Activated CD4-positive, CD25-positive, alpha-beta regulatory T cell treated with anti-CD3 and anti-CD28 coated beads, Interleukin-2, amount 50 U/mL, for 24 hours (primary cell): ENCODE measurements around the gene MDM1.

Experiments
- ATAC-seq, 2 donors: fragments of 150-1000 bp; cut with Tn5 transposase; one replicate each; pipeline ENCODE4 v1.10.0; 2021; ENCODE audit warnings: mild to moderate bottlenecking in 1 of 2, moderate library complexity in 1 of 2

Gene MDM1

GRCh38 chr12:68331869-68332727 is at the start of gene MDM1:
Gene MDM1 (minus strand): TSS chr12:68332362. CDS start chr12:68332245, 117 bp downstream.
- peak; percentile 98 to 99 for ATAC-seq

DNA sequence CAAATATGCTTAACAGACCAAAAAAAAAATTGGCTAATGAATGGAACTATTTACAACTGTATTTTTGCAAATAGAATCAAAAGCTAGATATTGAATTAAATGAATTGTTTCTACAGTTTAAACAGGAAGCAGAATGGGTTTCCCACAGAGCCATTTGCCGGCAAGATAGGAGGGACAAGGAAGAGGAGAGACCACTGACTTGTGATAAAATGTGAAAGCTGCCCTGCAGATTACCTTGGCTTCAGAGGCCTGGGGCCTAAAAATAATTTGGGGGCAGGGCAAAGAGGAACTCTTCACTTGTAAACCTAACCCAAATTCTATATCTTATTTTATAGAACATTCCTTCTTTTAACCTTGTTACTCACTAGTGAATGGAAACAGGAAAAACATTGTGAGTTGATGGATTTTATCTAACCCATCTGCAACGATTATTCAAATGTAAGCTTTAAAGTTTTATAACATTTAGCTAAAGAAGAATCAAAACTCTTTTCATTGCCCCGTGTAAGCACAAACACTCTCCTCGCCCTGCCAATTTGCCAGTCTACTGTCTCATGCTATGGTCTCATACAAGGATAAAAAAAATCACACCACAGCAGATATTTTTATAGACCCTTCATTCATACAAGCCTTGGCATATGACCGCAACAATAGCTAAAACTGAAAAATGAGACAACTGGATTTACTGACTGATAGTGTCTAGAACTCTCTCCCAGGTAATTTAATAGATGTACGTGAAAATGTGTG is 49.5 kb upstream of the MDM1 start:
- no peak for ATAC-seq

DNA sequence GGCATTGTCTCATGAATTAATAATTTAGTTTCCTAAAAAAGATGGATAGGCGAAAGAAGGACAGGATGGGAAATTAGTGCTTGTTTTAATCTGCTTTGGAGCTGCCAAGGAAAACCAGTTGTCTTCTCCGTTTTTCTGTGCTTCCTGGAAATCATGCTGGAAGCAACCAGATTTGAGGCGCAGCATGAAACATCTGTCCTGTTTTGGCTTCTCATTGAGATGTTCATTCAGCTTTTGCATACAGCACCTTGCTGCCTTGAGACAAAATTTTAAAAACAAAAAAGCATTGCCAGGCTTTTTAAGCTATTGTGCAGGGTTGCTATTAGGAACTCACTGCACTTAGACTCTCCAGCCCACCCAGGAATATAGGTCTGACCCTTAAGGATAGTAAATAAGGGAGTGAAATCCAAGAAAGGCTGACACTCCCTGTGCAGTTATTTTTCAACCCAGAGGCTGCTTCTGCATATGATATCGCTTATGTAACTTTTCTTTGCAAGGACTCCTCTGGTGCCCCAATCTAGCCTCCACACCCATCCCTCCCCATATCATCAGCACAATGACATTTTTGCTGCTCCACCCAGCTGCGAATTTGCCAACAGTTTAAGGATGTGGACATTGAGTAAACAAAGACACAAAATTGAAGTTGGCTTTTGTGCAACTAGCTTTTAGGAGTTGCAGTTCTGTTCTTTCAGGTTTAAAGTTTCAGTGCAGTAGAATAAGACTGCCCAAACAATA is 46.9 kb upstream of the MDM1 start:
- no peak for ATAC-seq

DNA sequence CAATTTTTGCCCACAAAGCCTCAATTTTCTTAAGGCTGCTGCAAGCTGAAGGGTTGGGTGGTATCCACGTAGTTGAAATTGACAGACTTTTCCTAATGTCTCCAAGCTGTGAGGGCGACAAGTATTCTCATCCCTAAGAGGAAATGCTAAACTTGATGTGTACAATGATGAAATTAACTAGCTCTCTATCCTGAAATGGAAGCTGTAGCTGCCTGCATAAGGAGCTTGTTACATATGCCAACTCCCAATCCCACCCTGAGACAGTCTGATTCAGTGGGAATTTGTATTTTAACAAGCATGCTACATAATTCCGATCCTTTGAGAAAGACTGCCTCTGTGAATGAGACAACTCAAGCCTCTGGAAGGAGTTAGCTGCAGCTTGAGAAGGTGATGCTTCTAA is 45.7 kb upstream of the MDM1 start:
- no peak for ATAC-seq

DNA sequence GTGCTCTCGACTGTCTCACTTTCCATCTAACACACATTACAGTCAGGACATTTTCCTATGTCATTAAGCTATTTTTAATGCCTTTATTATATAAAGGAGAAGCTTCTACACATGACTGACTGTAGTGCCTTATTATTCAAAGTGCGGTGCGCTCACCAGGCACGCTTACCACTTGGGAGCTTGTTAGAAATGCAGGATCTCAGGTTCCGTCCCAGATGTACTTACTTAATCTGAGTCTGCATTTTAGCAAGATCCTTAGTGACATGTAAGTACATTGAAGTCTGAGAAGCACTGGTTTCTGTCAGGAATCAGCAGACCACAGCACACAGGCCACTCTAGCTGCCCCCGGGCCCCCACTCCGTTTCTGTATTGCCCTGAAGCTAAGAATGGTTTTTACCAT is 44.7 kb upstream of the MDM1 start:
- no peak for ATAC-seq

- ATAC-seq, result no peak
These were observed 43.9 kb upstream of the MDM1 start for GRCh38 chr12:68375756-68376695.

GRCh38 chr12:68374307-68374982 is 42.3 kb upstream of the MDM1 start:
- ATAC-seq, result peak; percentile 95

DNA sequence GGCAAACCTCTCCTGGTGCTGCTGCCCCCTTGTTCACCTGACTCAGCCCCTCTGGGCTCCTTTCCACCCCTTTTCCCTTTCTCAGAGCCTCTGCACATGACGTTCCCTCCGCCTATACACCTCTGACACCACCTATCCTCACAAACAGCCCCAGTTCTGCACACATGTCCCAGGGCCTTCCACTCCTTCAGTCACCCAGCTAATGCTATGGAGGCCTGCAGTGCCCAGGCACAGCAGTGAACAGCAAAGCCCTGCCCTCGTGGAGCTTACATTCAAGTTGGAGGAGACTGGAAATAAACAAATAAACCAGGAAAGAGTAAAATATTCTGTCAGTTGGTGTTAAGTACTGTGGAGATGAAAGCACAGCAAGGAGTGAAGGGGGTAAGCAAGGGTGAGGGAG is 38.5 kb upstream of the MDM1 start:
- no peak for ATAC-seq

GRCh38 chr12:68370006-68370590 is 37.9 kb upstream of the MDM1 start:
- no peak for ATAC-seq

- no peak for ATAC-seq
These were observed 36.2 kb upstream of the MDM1 start for GRCh38 chr12:68368327-68368726.

DNA sequence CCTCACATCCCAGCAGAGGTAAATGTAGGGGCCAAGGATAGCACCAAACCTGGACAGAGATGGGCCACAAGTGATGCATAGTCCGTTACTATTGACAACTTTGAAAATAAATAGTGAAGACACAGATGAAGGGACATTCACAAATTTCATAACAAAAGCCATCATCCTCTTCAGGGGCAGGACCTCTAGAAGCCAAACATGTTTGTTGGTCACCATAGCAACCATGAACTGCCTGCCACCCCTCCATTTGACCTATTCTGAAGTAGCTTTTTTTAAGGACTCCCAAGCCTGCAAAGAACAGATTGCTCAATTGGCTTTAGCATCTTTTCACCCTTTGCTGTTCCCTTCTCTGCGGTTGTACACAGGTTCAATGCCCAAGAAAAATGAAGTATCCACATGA is 35.7 kb upstream of the MDM1 start:
- no peak for ATAC-seq

DNA sequence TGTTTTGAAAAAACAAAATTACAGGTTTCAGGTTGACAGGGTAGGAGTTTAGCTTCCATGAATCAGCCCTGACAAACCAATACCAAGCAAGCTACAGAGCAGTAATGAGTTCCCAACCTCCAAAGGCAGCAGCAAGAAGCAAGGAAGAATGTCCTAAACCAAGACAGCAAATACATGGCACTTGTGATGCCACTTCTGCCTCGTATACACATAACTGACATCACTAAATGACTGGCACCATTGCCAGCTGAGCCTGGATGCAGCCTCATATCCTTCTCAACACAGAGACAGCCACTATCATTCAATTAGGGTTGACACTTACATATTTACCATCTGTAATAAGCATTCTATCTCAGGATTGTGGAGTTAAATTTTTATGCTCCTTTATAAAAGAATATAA is 35.0 kb upstream of the MDM1 start:
- ATAC-seq, result no peak

DNA sequence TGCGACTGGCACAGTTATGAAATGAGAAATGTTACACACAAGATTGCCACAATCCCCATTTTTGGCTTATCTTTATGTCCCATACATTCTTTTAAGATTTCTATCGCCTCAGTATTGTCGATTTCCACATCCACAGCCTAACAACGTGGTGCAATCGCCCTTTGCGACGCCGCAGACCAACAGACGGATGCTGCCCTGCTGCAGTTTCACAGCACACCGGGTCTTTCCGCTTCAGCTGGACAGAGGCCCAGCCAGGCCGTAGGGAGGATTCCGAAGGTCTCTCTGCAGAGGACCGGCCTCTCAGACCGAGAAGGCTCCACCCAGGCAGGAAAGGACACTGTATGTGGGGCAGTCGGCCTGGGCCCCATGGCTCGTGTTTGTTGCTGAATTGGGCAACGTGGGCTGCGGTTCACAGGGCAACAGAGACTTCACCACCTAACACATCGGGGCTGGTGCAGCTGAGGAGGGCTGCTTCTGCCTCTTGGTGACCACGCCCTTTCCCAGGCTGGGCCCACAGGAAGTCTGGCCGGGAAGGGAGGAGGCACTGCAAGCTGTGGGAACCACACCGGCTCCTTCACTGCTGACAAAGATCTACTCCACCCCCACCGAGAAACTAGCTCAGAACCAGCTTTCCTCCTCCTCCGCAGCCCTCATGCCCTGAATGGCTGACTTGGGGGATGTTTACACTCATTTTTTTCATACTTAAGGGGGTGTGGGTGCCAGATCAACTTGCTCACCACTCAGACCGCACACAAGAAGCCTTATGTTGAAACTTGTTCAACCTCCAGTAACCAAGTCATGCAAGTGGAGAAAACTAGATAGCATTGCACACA is 32.9 kb upstream of the MDM1 start:
- ATAC-seq, result peak; percentile 87 to 90

GRCh38 chr12:68364328-68364727 is 32.2 kb upstream of the MDM1 start:
- no peak for ATAC-seq

DNA sequence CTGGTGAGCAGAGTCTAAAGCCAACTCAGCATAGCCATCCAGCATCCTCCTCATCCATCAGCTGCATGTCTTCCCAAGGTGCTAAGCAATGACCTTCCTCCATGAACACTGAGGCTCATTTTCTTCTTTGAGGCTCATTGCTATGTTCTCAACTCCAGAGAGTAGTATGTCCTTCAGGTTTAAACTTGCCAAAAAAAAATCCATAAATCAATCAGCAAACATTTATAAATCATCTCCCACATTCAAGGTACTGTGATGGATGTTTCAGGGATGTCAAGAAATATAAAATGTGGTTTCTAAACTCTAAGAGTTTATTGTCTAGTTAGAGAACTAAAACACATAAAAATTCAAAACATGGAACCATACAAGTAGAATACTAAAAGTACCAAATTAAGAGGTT is 29.8 kb upstream of the MDM1 start:
- ATAC-seq, result no peak

- ATAC-seq, result no peak
These were observed 27.5 kb upstream of the MDM1 start for GRCh38 chr12:68359674-68360073.

- peak; percentile 56 to 69 for ATAC-seq
These were observed 26.6 kb upstream of the MDM1 start for GRCh38 chr12:68358532-68359485.

DNA sequence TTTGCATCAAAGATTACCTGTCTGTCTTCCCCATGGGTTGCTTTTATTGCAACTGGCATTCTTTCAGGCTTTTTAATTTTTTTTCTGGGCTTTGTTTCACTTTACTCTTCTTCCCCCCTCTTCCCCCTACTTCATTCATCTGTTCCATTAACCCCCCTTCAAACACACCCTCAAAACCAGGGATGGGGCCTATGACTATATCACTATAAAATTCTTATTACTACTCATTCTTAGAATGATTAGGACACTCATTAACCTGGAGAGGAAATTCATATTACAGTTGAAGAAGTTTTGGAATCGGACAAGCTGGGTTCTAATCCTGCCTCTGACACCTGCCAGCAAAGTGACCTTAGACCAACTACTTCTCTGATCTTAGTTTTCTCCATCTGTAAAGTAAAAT is 24.8 kb upstream of the MDM1 start:
- ATAC-seq, result no peak

GRCh38 chr12:68356060-68356695 is 24.0 kb upstream of the MDM1 start:
- no peak for ATAC-seq
